ENCODE results near the gene GYS2.

GRCh38 chr12:21500786-21501257, 103.8 kb downstream of the GYS2 start:
- TF ChIP-seq POLR2A (IDR thresholded peaks at IDR 0.05) (no peak), CTCF (IDR thresholded peaks at IDR 0.05) (no peak), EP300 (IDR thresholded peaks at IDR 0.05; ENCODE audit: low read depth) (no peak)
